KMS-11 (cell line): ENCODE data around the gene FUT6.

Source experiments
- H2AFZ ChIP-seq: fragments of 200-600 bp; sonication (generic); 2 replicates; pipeline ENCODE4 v1.6.1; 2016; ENCODE audit warnings: antibody characterized with exemption, mixed run types, low read depth
- H3K27ac ChIP-seq: fragments of 200-600 bp; sonication (generic); 2 replicates; pipeline ENCODE4 v1.6.1; 2016; ENCODE audit warnings: mild to moderate bottlenecking, mixed run types
- H3K27me3 ChIP-seq: fragments of 200-600 bp; sonication (generic); 2 replicates; pipeline ENCODE4 v1.6.1; 2017; ENCODE audit warnings: mild to moderate bottlenecking, low read depth, mixed run types, moderate library complexity; ENCODE audit not compliant: insufficient read depth
- H3K36me3 ChIP-seq: fragments of 200-600 bp; sonication (generic); 2 replicates; pipeline ENCODE4 v1.6.1; 2017; ENCODE audit warnings: mild to moderate bottlenecking, mixed run types; ENCODE audit not compliant: insufficient read depth
- H3K4me1 ChIP-seq: fragments of 200-600 bp; sonication (generic); 2 replicates; pipeline ENCODE4 v1.6.1; 2016; ENCODE audit warnings: mild to moderate bottlenecking, low read depth, mixed run types; ENCODE audit not compliant: poor library complexity, severe bottlenecking
- H3K4me2 ChIP-seq: fragments of 200-600 bp; sonication (generic); 2 replicates; pipeline ENCODE4 v1.7.0; 2016; ENCODE audit warnings: mild to moderate bottlenecking, mixed run types
- H3K4me3 ChIP-seq: fragments of 200-600 bp; sonication (generic); IDR thresholded peaks from 2 replicates; pipeline ENCODE4 v1.6.1; 2017; ENCODE audit warnings: low read depth, low read length, mixed read lengths; ENCODE audit not compliant: insufficient read depth
- H3K79me2 ChIP-seq: fragments of 200-600 bp; sonication (generic); 2 replicates; pipeline ENCODE4 v1.6.1; 2016; ENCODE audit warnings: low read depth, mixed run types; ENCODE audit not compliant: insufficient read depth
- H3K9ac ChIP-seq: fragments of 200-600 bp; sonication (generic); 2 replicates; pipeline ENCODE4 v1.6.1; 2016; ENCODE audit warnings: mild to moderate bottlenecking, mixed run types
- H4K20me1 ChIP-seq: fragments of 200-600 bp; sonication (generic); 2 replicates; pipeline ENCODE4 v1.6.1; 2016; ENCODE audit warnings: mild to moderate bottlenecking, mixed run types; ENCODE audit not compliant: insufficient read depth
- TF ChIP-seq, protein P1 (sequence below): fragments of 200-600 bp; sonication (generic); conservative IDR thresholded peaks from 2 replicates; pipeline ENCODE4 v1.6.1; 2017; ENCODE audit warnings: low read depth, mild to moderate bottlenecking, antibody characterized with exemption, low read length, moderate library complexity, mixed read lengths

Gene FUT6

DNA sequence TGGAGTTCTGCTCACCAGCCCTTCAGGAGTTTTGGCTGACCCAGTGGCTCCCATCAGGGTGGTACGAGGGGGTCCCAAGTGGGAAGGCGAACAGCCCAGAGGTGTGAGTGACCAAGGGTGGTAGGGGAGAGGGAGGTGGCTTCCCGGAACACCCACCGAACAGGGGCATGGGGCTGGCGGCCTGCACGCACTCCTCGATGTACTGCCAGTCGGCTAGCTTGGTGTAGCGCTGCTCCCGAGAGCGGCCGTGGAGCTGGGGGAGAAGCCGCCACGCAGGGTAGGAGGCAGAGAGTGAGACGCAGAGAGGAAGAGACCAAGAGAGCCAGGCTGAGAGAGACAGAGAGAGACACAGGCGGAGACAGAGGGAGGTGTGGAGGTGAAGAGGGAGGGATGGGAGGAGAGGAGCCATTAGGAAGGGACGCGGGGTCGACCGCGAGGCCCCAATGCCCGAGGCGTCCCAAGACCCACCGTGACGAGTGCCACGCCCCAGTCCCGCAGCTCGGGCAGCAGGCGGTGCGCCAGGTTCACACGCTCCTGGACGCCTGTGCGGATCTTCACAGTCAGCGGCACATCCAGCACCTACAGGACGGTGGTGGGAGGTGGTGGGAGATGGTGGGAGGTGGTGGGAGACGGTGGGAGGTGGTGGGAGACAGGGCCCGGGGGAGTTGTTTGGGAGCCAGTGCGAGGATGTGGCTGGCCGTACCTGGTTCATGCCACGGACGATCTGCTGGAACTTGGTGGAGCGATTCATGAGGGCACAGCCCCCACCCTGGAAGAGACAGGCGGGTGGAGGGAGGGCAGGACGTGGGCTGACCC is 52.7 kb downstream of the FUT6 start:
- Histone ChIP-seq H3K4me3 (no peak overlapping the region), H3K4me1 (peaks cover 5% of the 10 kb centered on the region), H3K9ac (no peak overlapping the region), H3K27ac (no peak overlapping the region), H3K36me3 (0 out of 2 replicates have a peak, but pooled peaks cover 4% of the 10 kb centered on the region), H3K27me3 (no peaks in the 10 kb centered on the region), H2AFZ (no peak overlapping the region), H3K4me2 (no peak overlapping the region), H3K79me2 (no peaks in the 10 kb centered on the region), H4K20me1 (no peaks in the 10 kb centered on the region)
- TF ChIP-seq, protein P1, sequence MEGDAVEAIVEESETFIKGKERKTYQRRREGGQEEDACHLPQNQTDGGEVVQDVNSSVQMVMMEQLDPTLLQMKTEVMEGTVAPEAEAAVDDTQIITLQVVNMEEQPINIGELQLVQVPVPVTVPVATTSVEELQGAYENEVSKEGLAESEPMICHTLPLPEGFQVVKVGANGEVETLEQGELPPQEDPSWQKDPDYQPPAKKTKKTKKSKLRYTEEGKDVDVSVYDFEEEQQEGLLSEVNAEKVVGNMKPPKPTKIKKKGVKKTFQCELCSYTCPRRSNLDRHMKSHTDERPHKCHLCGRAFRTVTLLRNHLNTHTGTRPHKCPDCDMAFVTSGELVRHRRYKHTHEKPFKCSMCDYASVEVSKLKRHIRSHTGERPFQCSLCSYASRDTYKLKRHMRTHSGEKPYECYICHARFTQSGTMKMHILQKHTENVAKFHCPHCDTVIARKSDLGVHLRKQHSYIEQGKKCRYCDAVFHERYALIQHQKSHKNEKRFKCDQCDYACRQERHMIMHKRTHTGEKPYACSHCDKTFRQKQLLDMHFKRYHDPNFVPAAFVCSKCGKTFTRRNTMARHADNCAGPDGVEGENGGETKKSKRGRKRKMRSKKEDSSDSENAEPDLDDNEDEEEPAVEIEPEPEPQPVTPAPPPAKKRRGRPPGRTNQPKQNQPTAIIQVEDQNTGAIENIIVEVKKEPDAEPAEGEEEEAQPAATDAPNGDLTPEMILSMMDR = no peak

DNA sequence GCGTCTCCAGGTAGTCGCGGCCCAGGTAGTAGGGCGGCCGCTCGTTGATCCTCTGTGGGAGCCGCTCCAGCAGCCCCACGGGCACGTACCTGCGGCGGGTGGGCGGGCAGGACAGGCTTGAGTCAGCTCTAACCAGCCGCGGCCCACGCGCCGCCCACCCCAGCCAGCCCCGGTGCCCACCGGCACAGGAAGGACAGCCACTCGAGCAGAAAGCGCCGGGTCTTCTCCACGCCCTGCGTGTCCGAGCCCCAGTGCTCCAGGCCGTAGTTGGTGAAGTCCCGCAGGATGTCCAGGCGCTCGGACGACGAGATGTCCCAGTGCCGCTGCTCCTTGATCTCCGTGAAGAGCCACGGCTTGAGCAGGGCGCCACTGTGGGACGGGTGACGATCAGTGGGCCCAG is 54.1 kb downstream of the FUT6 start:
- no peak overlapping the region for H2AFZ ChIP-seq
- H3K36me3 ChIP-seq = 0 out of 2 replicates have a peak, but pooled peaks cover 4% of the 10 kb centered on the region
- H3K27me3 ChIP-seq = no peaks in the 10 kb centered on the region
- H3K27ac ChIP-seq = no peak overlapping the region
- no peak overlapping the region for H3K4me3 ChIP-seq
- H3K79me2 ChIP-seq = no peaks in the 10 kb centered on the region
- H3K4me2 ChIP-seq = no peak overlapping the region
- TF ChIP-seq, protein P1 = no peak
- no peaks in the 10 kb centered on the region for H3K4me1 ChIP-seq
- no peak overlapping the region for H3K9ac ChIP-seq
- H4K20me1 ChIP-seq = no peaks in the 10 kb centered on the region

GRCh38 chr19:5784581-5785147 is 54.8 kb downstream of the FUT6 start, which contains the start of gene PRR22:
Gene PRR22, minus strand, starts transcription at chr19:5784746. Its CDS starts 86 bp downstream, at chr19:5784660.
- H2AFZ ChIP-seq = no peak within 1 kb of the TSS
- no peaks in the 10 kb centered on the region for H3K79me2 ChIP-seq
- no peak within 1 kb of the TSS for H3K9ac ChIP-seq
- H3K4me2 ChIP-seq = no peak within 1 kb of the TSS
- H3K36me3 ChIP-seq = 0 out of 2 replicates have a peak, but pooled peaks cover 4% of the 10 kb centered on the region
- TF ChIP-seq, protein P1 = no peak
- H3K27me3 ChIP-seq = no peaks in the 10 kb centered on the region
- no peak within 1 kb of the TSS for H3K27ac ChIP-seq
- H3K4me3 ChIP-seq = no peak within 1 kb of the TSS
- H4K20me1 ChIP-seq = no peaks in the 10 kb centered on the region
- H3K4me1 ChIP-seq = no peaks in the 10 kb centered on the region

- H3K4me1 ChIP-seq = no peaks in the 10 kb centered on the region
- TF ChIP-seq, protein P1 = no peak
- no peak overlapping the region for H3K4me3 ChIP-seq
- H3K27ac ChIP-seq = no peak overlapping the region
- H3K36me3 ChIP-seq = 0 out of 2 replicates have a peak, but pooled peaks cover 4% of the 10 kb centered on the region
- H4K20me1 ChIP-seq = no peaks in the 10 kb centered on the region
- H3K79me2 ChIP-seq = no peaks in the 10 kb centered on the region
- H2AFZ ChIP-seq = no peak overlapping the region
- no peaks in the 10 kb centered on the region; the same call in 1 of the 2 replicates for H3K27me3 ChIP-seq
- no peak overlapping the region for H3K9ac ChIP-seq
- no peak overlapping the region for H3K4me2 ChIP-seq
Measured at GRCh38 chr19:5782945-5783919, 56.3 kb downstream of the FUT6 start.
